ENCODE results near the gene MRPL3.
"Not testable (repeated sequence)": the region's sequence is repeated elsewhere in the genome, so short reads cannot be mapped to it uniquely, and the experiment has no call there.

The MRPL3 gene

GRCh38 chr3:131501949-131502348 lies 822 bp downstream of the MRPL3 start:
- DNase-seq (ENCODE audit: low read depth in 1 of 2, low spot score in 1 of 2) = no peak

GRCh38 chr3:131494706-131495105 lies 8.1 kb downstream of the MRPL3 start:
- no peak for DNase-seq (ENCODE audit: low read depth in 1 of 2, low spot score in 1 of 2)

- no peak for DNase-seq (ENCODE audit: low read depth in 1 of 2, low spot score in 1 of 2)
These were observed 11.0 kb downstream of the MRPL3 start for GRCh38 chr3:131491775-131492174.

- DNase-seq (ENCODE audit: low read depth in 1 of 2, low spot score in 1 of 2) = no peak
These were observed 11.7 kb downstream of the MRPL3 start for GRCh38 chr3:131491084-131491483.

GRCh38 chr3:131486545-131486944 lies 16.2 kb downstream of the MRPL3 start:
- not testable (repeated sequence) for DNase-seq (ENCODE audit: low read depth in 1 of 2, low spot score in 1 of 2)

- no peak for DNase-seq (ENCODE audit: low read depth in 1 of 2, low spot score in 1 of 2)
These were observed 17.7 kb downstream of the MRPL3 start for GRCh38 chr3:131485119-131485518.

GRCh38 chr3:131484496-131485111 lies 18.2 kb downstream of the MRPL3 start:
- DNase-seq (ENCODE audit: low read depth in 1 of 2, low spot score in 1 of 2) = no peak

- no peak for DNase-seq (ENCODE audit: low read depth in 1 of 2, low spot score in 1 of 2)
These were observed 22.7 kb downstream of the MRPL3 start for GRCh38 chr3:131480116-131480515.

GRCh38 chr3:131477813-131478212 lies 25.0 kb downstream of the MRPL3 start:
- DNase-seq (ENCODE audit: low read depth in 1 of 2, low spot score in 1 of 2) = no peak

GRCh38 chr3:131474115-131474514 lies 28.7 kb downstream of the MRPL3 start:
- no peak for DNase-seq (ENCODE audit: low read depth in 1 of 2, low spot score in 1 of 2)

- no peak for DNase-seq (ENCODE audit: low read depth in 1 of 2, low spot score in 1 of 2)
These were observed 32.4 kb downstream of the MRPL3 start for GRCh38 chr3:131470377-131470776.

GRCh38 chr3:131458653-131459052 lies 44.1 kb downstream of the MRPL3 start:
- no peak for DNase-seq (ENCODE audit: low read depth in 1 of 2, low spot score in 1 of 2)

GRCh38 chr3:131457220-131457619 lies 45.6 kb downstream of the MRPL3 start:
- DNase-seq (ENCODE audit: low read depth in 1 of 2, low spot score in 1 of 2) = no peak

- DNase-seq (ENCODE audit: low read depth in 1 of 2, low spot score in 1 of 2) = no peak
These were observed 48.3 kb downstream of the MRPL3 start for GRCh38 chr3:131454501-131454900.

GRCh38 chr3:131453533-131453932 lies 49.2 kb downstream of the MRPL3 start:
- no peak for DNase-seq (ENCODE audit: low read depth in 1 of 2, low spot score in 1 of 2)

- DNase-seq (ENCODE audit: low read depth in 1 of 2, low spot score in 1 of 2) = no peak
These were observed 55.4 kb downstream of the MRPL3 start for GRCh38 chr3:131447349-131447748.

GRCh38 chr3:131444180-131444579 lies 58.6 kb downstream of the MRPL3 start:
- DNase-seq (ENCODE audit: low read depth in 1 of 2, low spot score in 1 of 2) = no peak

- DNase-seq (ENCODE audit: low read depth in 1 of 2, low spot score in 1 of 2) = no peak
These were observed 63.7 kb downstream of the MRPL3 start for GRCh38 chr3:131439084-131439483.

- DNase-seq (ENCODE audit: low read depth in 1 of 2, low spot score in 1 of 2) = no peak
These were observed 67.8 kb downstream of the MRPL3 start for GRCh38 chr3:131435000-131435399.

GRCh38 chr3:131432441-131432840 lies 70.3 kb downstream of the MRPL3 start:
- no peak for DNase-seq (ENCODE audit: low read depth in 1 of 2, low spot score in 1 of 2)

GRCh38 chr3:131431754-131432153 lies 71.0 kb downstream of the MRPL3 start:
- DNase-seq (ENCODE audit: low read depth in 1 of 2, low spot score in 1 of 2) = no peak

GRCh38 chr3:131427226-131427625 lies 75.5 kb downstream of the MRPL3 start:
- no peak for DNase-seq (ENCODE audit: low read depth in 1 of 2, low spot score in 1 of 2)

GRCh38 chr3:131421957-131422498 lies 80.7 kb downstream of the MRPL3 start:
- DNase-seq (ENCODE audit: low read depth in 1 of 2, low spot score in 1 of 2) = no peak

All from stimulated activated CD4-positive, alpha-beta T cell treated with anti-CD3 and anti-CD28 coated beads, Interleukin-15, amount 100 ng/mL, for 1 hour (primary cell).